Stomach (tissue), 4 donors: ENCODE data around the gene MEGF8.

Experiments used
- EP300 ChIP-seq: sonication (generic); formaldehyde crosslinking; IDR thresholded peaks from one replicate; pipeline ENCODE4 v1.6.1; 2017; ENCODE audit warnings: antibody characterized with exemption
- TF ChIP-seq, protein P1 (sequence below), 7 experiments: fragments of 450-650 bp in 4 of 7; fragments of 200-600 bp in 3 of 7; sonication (generic) in 3 of 7; IDR thresholded peaks; one replicate each; pipeline ENCODE4 v1.5.1; 2016 to 2019; ENCODE audit warnings: antibody characterized with exemption in 7 of 7, control low read depth in 2 of 7, mild to moderate bottlenecking in 1 of 7

DNA sequence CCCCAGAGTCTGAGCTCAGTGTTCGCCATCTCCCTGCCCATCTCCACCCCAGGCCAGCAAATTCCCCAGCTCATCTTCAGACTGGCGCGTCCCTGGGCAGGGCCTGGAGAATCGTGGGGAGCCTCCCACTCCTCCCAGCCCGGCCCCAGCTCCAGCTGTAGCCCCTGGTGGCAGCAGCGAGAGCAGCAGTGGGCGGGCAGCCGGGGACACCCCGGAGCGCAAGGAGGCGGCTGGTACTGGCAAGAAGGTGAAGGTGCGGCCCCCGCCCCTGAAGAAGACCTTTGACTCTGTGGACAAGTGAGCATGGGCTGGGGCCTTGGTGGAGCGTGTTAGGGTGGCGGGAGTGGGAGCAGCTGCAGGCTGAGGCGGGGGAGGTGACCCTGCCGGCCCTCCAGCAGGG is 31.9 kb upstream of the MEGF8 start:
- TF ChIP-seq, protein P1, sequence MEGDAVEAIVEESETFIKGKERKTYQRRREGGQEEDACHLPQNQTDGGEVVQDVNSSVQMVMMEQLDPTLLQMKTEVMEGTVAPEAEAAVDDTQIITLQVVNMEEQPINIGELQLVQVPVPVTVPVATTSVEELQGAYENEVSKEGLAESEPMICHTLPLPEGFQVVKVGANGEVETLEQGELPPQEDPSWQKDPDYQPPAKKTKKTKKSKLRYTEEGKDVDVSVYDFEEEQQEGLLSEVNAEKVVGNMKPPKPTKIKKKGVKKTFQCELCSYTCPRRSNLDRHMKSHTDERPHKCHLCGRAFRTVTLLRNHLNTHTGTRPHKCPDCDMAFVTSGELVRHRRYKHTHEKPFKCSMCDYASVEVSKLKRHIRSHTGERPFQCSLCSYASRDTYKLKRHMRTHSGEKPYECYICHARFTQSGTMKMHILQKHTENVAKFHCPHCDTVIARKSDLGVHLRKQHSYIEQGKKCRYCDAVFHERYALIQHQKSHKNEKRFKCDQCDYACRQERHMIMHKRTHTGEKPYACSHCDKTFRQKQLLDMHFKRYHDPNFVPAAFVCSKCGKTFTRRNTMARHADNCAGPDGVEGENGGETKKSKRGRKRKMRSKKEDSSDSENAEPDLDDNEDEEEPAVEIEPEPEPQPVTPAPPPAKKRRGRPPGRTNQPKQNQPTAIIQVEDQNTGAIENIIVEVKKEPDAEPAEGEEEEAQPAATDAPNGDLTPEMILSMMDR (IDR thresholded peaks at IDR 0.05), result no peak
- no peak for TF ChIP-seq EP300
